Activated T-cell treated with anti-CD3 and anti-CD28 coated beads for 4 hours (primary cell): ENCODE results near the gene EMCN.
"Not testable (repeated sequence)": the region's sequence is repeated elsewhere in the genome, so short reads cannot be mapped to it uniquely, and the experiment has no call there.

Experiments used
- DNase-seq: peaks from one replicate; pipeline ENCODE4 v3.0.0-alpha.2; 2020

The EMCN gene

DNA sequence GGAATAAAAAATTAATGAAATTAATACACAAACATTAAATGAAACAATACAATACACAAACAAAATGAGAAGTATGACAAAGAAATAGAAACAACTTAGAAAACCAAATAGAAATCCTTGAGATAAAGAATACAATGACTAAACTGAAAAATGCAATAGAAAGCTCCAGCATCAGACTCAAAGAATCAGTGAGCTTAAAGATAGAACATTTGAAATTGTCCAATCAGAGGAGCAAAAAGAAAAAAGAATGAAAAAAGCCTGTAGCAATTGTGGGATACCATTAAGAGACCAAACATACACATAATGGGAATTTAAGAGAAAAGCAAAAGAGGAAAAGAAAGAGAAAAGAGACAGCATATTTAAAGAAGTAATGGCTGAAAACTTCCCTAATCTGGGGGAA lies 25.7 kb downstream of the EMCN start:
- DNase-seq = no peak

- DNase-seq = no peak
Observed at GRCh38 chr4:100489305-100489704, 28.5 kb downstream of the EMCN start.

- no peak for DNase-seq
Observed at GRCh38 chr4:100486496-100486895, 31.3 kb downstream of the EMCN start.

DNA sequence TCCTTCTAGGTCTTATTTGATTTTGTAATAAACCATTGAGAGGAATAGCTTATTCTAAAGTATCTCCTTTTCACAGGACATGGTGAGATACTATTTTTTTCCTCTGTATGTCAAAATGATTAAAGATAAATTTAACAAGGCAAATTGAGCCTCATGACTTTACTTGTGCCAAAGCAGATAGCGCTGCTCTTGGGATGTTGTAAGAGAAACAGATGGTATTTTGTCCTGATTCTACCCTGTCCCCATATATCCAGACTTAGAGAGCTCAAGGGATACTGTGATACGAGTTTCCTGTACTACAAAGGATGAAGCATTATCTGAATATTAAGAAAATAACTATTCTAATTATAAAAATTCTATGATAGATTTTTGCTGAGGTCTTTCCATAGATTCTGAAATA lies 34.0 kb downstream of the EMCN start:
- no peak for DNase-seq

DNA sequence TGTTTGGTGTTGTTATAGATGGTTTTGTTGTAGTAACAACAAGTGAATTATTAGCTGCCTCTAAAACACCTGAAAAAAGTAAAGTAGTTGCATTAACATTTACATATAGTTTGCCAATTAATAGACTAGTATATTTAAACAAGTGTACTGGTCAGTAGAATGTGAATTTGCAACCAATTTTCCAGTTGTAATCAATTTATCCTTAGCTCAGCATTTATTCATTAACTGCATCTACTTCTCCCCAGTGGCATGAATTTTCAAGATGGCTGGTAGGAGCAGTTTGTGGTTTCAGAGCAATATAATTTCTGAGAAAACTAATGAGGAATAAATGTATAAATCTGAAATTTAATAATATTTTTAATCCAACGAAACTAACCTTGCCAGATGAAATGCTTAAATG lies 37.9 kb downstream of the EMCN start:
- no peak for DNase-seq

GRCh38 chr4:100469555-100469954 lies 48.3 kb downstream of the EMCN start:
- no peak for DNase-seq

DNA sequence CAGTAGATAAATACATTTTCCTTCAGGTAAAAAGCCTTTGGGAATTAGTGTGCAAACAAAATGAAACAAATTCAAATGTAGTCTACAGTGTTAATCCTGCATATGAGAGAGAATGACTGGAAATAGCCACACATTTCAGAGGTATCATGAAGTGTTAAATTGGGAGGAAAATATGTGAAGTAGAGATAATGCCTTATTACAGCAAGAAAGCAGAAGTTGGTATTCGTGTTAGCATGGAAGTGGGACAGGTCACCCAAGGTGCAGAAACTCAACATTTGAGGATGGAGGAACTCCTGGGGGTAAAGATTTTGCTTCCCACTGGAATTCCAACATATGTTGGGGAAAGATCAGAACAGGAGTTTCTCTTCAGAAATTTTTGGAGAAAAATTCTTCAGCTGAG lies 51.3 kb downstream of the EMCN start:
- no peak for DNase-seq

DNA sequence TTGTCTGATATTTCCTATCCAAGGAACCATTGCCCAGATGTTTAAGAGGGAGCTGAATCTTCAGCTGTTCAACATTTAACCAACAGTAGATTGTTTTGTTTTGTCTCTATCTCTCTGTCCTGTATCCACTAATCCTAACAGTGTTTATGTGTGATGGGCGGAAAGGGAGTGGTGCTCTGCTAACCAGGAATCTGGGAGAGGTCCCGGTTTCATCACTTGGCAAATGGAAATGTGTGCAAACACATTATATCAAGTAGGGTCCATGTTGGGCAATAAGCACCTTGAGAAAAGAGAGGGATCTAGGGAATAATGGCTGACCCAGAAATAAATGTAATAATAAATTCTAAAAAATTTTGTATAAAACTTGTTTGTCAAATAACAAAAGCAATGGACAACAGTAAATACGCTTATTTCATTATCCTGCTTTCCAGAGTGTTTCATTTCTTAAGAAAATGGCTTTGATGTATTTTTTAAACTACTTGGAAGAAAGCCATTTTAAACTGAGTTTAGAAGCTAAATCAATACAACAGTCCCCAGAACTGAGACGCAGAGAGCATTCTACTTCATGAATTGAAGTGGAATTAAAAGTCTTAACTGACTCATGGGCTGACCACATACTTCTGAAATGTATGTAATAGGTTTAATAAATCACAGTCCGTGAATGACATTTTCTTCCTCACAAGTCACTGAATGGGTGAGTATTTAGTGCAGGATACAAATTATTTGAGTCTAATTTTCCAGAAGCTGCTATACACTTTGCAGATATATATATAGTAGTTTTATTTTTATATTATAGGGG lies 55.8 kb downstream of the EMCN start:
- no peak for DNase-seq

- no peak for DNase-seq
Observed at GRCh38 chr4:100450449-100450848, 67.4 kb downstream of the EMCN start.

DNA sequence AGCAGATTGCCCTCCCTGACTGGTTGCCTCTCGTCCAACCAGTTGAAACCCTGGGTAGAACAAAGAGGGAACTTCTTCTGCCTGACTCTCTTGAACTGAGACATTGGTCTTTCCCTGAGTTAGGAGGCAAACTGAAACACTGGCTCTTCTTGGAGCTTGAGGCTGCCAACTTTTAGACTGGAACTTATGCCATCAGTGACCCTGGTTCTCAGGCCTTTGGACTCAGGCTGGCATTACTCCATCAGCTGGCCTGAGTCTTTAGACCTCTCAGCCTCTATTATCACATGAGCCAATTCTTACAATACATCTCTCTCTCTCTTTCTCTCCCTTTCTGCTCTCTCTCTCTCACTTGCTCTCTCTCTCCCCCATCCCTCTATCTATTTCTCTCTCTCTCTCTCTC lies 86.4 kb downstream of the EMCN start:
- no peak for DNase-seq

DNA sequence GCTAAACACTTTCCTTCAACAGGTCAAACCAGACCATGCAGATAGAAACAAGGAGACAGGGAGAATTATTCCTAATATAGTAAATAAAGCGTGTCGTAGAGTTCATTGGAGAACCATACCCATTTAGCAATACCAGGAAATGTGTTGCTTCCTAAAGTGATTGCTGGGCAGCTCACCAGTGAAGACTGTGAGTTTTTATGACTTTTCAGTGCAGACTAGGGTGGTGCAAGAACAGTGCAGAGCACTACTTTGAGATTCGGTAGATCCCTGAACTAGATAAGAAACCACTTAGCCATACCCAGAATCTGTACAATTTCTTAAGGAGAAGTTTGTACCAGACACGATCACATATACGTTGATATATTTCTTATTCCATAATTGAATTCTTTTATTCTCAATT lies 87.4 kb downstream of the EMCN start:
- DNase-seq = no peak

- DNase-seq = no peak
Observed at GRCh38 chr4:100429616-100430015, 88.2 kb downstream of the EMCN start.

DNA sequence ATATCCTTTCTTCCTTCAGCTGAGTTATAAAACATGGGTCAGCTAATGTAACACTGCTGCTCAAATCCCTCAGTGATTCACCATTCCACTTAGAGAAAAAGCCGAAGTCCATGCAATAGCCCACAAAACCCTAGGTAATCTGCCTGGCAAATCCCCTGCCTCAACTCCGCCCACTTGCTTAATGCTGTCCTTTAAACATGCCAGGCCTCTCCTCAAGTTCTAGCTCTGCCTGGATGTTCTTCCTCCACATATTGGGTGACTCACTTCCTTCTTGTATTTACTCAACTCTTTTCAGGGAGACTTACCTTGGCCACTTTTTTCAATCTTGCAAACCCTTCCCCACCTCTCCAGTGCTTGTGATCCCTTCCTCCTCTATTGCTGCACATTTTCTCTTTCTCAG lies 89.8 kb downstream of the EMCN start:
- no peak for DNase-seq

- no peak for DNase-seq
Observed at GRCh38 chr4:100424376-100424775, 93.4 kb downstream of the EMCN start.

DNA sequence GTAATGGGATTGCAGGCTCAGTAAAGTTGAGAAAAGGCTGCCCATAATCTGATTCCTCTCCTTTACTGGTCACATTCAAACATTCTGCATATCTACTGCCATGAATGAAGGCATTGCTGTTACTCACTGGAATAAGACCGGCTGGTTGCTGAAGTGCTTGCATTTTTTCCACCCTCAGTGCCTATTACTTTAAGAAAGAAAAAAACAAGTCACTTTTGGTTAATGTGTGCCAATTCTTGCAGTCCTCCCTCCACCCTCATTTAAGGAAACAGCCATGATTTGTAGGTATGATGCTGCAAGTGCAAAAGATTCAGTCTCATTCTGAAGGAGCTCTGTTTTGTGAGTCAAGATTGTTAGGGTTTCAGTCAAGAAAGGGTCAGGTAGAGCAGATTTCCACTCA lies 94.9 kb downstream of the EMCN start:
- DNase-seq = no peak

GRCh38 chr4:100421361-100421978 lies 96.4 kb downstream of the EMCN start:
- no peak for DNase-seq

DNA sequence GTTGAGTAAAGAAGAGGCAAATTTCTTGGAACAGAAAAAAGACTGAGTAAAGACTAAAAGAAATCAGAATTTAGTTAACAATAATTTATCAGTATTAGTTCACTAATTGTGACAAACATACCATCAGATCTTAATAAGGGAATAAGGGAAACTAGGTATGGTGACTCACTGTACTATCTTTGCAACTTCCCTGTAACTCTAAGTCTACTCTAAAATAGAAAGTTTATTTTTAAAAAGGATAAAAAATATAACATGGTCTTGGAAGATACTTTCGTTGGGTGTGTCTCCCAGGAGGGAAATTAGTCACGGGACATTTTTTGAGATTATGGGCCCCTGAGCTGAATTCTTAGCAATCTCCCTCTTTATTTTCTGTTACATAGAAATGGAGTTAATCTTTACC lies 97.3 kb downstream of the EMCN start:
- no peak for DNase-seq

- DNase-seq = no peak
Observed at GRCh38 chr4:100417565-100417964, 100.3 kb downstream of the EMCN start.

DNA sequence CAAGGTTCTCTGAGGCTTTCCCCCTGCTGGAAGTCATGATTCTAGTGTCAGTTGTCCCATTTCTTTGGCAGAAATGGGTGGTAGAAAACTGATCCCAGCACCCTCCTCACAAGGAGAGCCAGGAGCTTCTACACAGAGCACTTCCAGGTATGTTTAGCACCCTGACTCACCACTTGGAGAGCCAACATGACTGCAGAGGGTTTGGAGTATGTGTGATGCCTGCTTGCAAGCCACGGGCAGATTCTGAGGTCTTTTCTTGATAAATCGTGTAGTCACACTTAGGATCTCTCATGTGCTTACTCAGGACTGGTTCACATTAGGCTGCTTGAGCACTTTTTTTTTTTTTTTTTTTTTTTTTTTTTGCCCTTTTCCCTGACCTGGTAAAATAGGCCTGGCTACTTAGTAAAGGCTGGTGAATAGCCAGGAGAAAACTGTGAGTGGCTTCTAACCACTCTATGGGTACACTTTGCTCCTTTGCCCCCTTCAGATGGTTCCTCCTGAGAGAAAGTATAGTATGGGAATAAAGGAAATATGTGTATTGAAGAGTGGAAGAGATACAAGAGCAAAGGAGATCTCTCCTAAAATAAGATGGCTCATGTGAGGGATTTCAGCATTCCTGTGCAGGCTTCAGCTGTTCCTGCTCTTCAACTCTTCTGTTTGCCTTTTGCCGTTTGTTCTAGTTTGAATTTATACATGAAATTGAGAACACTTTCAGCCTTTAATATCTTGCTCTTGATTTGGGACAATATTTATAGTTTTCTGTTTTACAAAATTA lies 103.6 kb downstream of the EMCN start:
- no peak for DNase-seq

- no peak for DNase-seq
Observed at GRCh38 chr4:100391863-100392262, 126.0 kb downstream of the EMCN start.

- DNase-seq = no peak
Observed at GRCh38 chr4:100391086-100391485, 126.7 kb downstream of the EMCN start.

GRCh38 chr4:100386270-100386669 lies 131.6 kb downstream of the EMCN start:
- no peak for DNase-seq

DNA sequence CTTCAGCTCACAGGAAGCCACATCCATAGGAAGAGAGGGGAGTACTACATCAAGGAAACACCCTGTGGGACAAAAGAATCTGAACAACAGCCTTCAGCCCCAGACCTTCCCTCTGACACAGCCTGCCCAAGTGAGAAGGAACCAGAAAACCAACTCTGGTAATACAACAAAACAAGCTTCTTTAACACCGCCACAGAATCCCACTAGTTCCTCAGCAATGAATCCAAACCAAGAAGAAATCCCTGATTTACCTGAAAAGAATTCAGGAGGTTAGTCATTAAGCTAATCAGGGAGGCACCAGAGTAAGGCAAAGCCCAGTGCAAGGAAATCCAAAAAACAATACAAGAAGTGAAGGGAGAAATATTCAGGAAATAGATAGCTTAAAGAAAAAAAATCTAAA lies 137.4 kb downstream of the EMCN start:
- DNase-seq = not testable (repeated sequence)

GRCh38 chr4:100379583-100380105 lies 138.2 kb downstream of the EMCN start:
- no peak for DNase-seq
